ENCODE results near the gene SYT8. TPM values are rescaled to one million over a fixed set of nuclear protein-coding genes. Genes with fewer than 3 reads are reported as not detected.

The SYT8 gene
- total RNA-seq, 1 experiment from 2014 or later = 1.0 TPM

GRCh38 chr11:1817511-1817910 is 17.3 kb upstream of the SYT8 start:
- ChIA-PET RAD21 (ENCODE audit: low non-redundant PET in 1 of 2, low total read pairs in 2 of 2, uncharacterized antibody in 2 of 2, unreplicated experiment in 2 of 2) (no interaction called here), POLR2A (no interaction called here), CTCF (no interaction called here)
- Histone ChIP-seq H3K27ac (ENCODE audit: low read depth, low read length) (no peak overlapping the region), H3K79me2 (ENCODE audit: insufficient read depth, low read length) (no peaks in the 10 kb centered on the region), H3K36me3 (ENCODE audit: control insufficient read depth in 1 of 2, insufficient read depth in 2 of 2, low read length in 2 of 2) (no peaks in the 10 kb centered on the region), H2AFZ (ENCODE audit: low read depth, low read length, poor library complexity, severe bottlenecking) (no peak overlapping the region), H4K20me1 (ENCODE audit: insufficient read depth) (no peaks in the 10 kb centered on the region), H3K4me3 (replicated peaks in 1 of 2; ENCODE audit: low read depth in 1 of 2, low read length in 2 of 2) (no peak overlapping the region), H3K9me2 (ENCODE audit: insufficient read depth) (no peaks in the 10 kb centered on the region), H3K9me3 (ENCODE audit: control insufficient read depth in 1 of 2, insufficient read depth in 1 of 2, low read depth in 1 of 2, low read length in 2 of 2) (peaks cover 4 to 6% of the 10 kb centered on the region in 2 experiments; a peak in 2 of 4 replicates), H3K4me2 (ENCODE audit: low read length) (no peak overlapping the region), H3K9ac (ENCODE audit: low read length) (no peak overlapping the region), H3K27me3 (ENCODE audit: insufficient read depth, low read length) (no peaks in the 10 kb centered on the region), H3K4me1 (ENCODE audit: control insufficient read depth in 1 of 2, insufficient read depth in 2 of 2, low read length in 2 of 2) (no peaks in the 10 kb centered on the region)
- no peak for ATAC-seq
- TF ChIP-seq EGR1 (IDR thresholded peaks at IDR 0.05; ENCODE audit: low read depth) = no peak
- TF ChIP-seq CEBPB (IDR thresholded peaks at IDR 0.05; ENCODE audit: low read depth) = no peak
- no peak for TF ChIP-seq REST (IDR thresholded peaks at IDR 0.05; ENCODE audit: low read depth)
- TF ChIP-seq ELF1 (IDR thresholded peaks at IDR 0.05; ENCODE audit: borderline replicate concordance, low read depth) = no peak
- BruUV-seq (replicated peaks) = no TSS peak
- intact Hi-C loops (cut with micrococcal nuclease) = no loop called here
- no peak for DNase-seq (ENCODE audit: low read depth, low spot score)

GRCh38 chr11:1819074-1819473 is 15.7 kb upstream of the SYT8 start:
- RAD21 ChIA-PET (ENCODE audit: low non-redundant PET in 1 of 2, low total read pairs in 2 of 2, uncharacterized antibody in 2 of 2, unreplicated experiment in 2 of 2) = no interaction called here

More at GRCh38 chr11:1819074-1819473, 15.7 kb upstream of the SYT8 start:
- Histone ChIP-seq H3K36me3 (ENCODE audit: control insufficient read depth in 1 of 2, insufficient read depth in 2 of 2, low read length in 2 of 2) (no peaks in the 10 kb centered on the region), H3K9me3 (ENCODE audit: control insufficient read depth in 1 of 2, insufficient read depth in 1 of 2, low read depth in 1 of 2, low read length in 2 of 2) (peaks cover 4 to 6% of the 10 kb centered on the region in 2 experiments; a peak in 2 of 4 replicates), H3K79me2 (ENCODE audit: insufficient read depth, low read length) (no peaks in the 10 kb centered on the region), H3K9me2 (ENCODE audit: insufficient read depth) (no peaks in the 10 kb centered on the region), H3K4me2 (ENCODE audit: low read length) (no peak overlapping the region), H3K4me3 (replicated peaks in 1 of 2; ENCODE audit: low read depth in 1 of 2, low read length in 2 of 2) (no peak overlapping the region), H3K27ac (ENCODE audit: low read depth, low read length) (no peak overlapping the region), H3K9ac (ENCODE audit: low read length) (no peak overlapping the region), H4K20me1 (ENCODE audit: insufficient read depth) (no peaks in the 10 kb centered on the region), H3K27me3 (ENCODE audit: insufficient read depth, low read length) (no peaks in the 10 kb centered on the region), H2AFZ (ENCODE audit: low read depth, low read length, poor library complexity, severe bottlenecking) (no peak overlapping the region), H3K4me1 (ENCODE audit: control insufficient read depth in 1 of 2, insufficient read depth in 2 of 2, low read length in 2 of 2) (no peaks in the 10 kb centered on the region)
- ChIA-PET CTCF (no interaction called here), POLR2A (no interaction called here)
- intact Hi-C loops (cut with micrococcal nuclease) = no loop called here
- ATAC-seq (no peak), DNase-seq (ENCODE audit: low read depth, low spot score) (no peak)
- TF ChIP-seq ATF3 (IDR thresholded peaks at IDR 0.05) (no peak), ZBTB33 (IDR thresholded peaks at IDR 0.05; ENCODE audit: extremely low read depth, insufficient replicate concordance, low read length) (no peak), JUND (IDR thresholded peaks at IDR 0.05) (no peak)
- BruUV-seq (replicated peaks) = no TSS peak
